ENCODE measurements around the gene GATA2. TPM values are rescaled to one million over a fixed set of nuclear protein-coding genes. Genes with fewer than 3 reads are reported as not detected.

GATA2 gene
- total RNA-seq, 1 experiment from 2014 or later, result 1.8 TPM

DNA sequence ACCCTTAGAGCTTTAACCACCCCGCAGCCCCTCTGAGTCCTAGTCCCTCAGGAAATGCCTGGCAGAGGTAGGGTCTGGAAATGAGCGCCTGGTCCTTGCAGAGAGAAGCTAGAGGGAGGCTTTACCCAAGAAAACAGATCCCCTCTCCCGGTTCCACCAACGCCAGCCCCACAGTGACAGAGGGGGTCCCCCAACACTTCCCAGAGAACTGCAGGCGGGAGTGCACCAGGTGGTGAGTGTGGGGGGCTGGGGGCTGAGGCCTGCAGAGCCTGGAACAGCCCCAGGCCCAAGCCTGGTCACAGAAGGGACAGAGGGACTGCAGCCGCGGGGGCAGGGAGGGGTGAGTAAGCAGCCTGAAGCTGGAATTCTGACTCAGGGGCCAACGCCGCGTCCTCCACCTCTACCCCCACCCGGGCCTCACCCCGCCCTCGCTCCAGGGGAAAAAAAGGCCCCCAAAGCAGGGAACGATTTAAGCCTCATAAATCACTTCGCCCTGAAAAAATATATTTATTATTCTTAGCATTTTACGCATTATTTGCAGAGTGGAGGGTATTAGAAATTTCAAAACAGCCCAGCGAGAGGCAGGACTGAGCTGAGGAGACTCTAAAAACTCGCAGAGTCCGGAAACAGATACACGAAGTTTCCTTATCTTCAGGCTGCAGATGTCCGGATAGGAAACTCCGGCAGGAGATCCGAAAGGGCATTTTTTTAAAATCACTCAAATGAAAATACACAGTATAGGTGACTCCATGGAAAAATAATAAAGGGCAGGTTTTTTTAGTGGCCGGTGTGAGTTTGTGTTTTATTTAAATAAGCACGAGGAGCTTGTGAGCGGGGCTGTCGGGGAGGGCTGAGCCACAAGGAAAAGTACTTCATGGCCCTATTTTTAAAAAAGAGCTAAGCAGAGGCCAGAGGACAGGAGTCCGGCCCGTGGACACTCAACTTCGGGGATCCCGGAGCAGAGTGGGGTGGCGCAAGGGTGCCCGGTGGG is 10.0 kb downstream of the GATA2 start:
- no peak for DNase-seq (ENCODE audit: low read depth, low spot score)
- in situ Hi-C loops (cut with HindIII; ENCODE audit: low pct_unique_long_range_greater_than_20kb, low sequenced_read_pairs), result no loop called here

GRCh38 chr3:128482175-128482574 is 10.8 kb downstream of the GATA2 start:
- DNase-seq (ENCODE audit: low read depth, low spot score), result no peak
- in situ Hi-C loops (cut with HindIII; ENCODE audit: low pct_unique_long_range_greater_than_20kb, low sequenced_read_pairs), result no loop called here

- in situ Hi-C loops (cut with HindIII; ENCODE audit: low pct_unique_long_range_greater_than_20kb, low sequenced_read_pairs), result no loop called here
- no peak for DNase-seq (ENCODE audit: low read depth, low spot score)
Measured at GRCh38 chr3:128481438-128481942, 11.5 kb downstream of the GATA2 start.

DNA sequence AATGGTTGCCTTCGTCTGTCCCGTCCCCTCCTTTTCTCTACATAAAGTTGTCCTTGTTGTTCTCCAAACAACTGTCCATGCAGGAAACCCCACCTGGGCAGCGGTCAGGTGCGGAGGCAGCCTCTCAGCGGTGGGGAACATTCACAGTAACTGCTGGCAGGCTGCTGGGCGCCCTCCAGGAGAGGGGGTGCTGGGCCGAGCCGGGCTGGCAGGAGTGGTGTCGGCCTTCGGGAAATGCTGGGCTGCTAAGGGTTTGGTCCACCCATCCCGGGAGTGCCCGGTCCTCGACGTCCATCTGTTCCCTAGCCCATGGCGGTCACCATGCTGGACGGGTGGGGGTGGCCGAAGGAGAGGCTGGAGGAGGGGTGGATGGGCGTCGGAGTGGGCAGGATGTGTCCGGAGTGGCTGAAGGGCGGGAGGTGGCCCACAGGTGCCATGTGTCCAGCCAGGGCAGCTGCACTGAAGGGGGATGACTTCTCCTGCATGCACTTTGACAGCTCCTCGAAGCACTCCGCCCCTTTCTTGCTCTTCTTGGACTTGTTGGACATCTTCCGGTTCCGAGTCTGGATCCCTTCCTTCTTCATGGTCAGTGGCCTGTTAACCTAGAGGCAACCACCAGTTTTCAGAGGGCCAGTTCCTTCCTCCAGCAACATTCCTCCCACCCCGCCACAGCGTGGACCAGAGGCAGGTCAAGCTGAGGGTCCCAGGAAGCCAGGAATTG is 12.1 kb downstream of the GATA2 start:
- in situ Hi-C loops (cut with HindIII; ENCODE audit: low pct_unique_long_range_greater_than_20kb, low sequenced_read_pairs), result no loop called here
- no peak for DNase-seq (ENCODE audit: low read depth, low spot score)

GRCh38 chr3:128480278-128480677 is 12.7 kb downstream of the GATA2 start:
- in situ Hi-C loops (cut with HindIII; ENCODE audit: low pct_unique_long_range_greater_than_20kb, low sequenced_read_pairs), result no loop called here
- DNase-seq (ENCODE audit: low read depth, low spot score), result no peak

- no peak for DNase-seq (ENCODE audit: low read depth, low spot score)
- in situ Hi-C loops (cut with HindIII; ENCODE audit: low pct_unique_long_range_greater_than_20kb, low sequenced_read_pairs), result no loop called here
Measured at GRCh38 chr3:128479558-128480086, 13.4 kb downstream of the GATA2 start.

DNA sequence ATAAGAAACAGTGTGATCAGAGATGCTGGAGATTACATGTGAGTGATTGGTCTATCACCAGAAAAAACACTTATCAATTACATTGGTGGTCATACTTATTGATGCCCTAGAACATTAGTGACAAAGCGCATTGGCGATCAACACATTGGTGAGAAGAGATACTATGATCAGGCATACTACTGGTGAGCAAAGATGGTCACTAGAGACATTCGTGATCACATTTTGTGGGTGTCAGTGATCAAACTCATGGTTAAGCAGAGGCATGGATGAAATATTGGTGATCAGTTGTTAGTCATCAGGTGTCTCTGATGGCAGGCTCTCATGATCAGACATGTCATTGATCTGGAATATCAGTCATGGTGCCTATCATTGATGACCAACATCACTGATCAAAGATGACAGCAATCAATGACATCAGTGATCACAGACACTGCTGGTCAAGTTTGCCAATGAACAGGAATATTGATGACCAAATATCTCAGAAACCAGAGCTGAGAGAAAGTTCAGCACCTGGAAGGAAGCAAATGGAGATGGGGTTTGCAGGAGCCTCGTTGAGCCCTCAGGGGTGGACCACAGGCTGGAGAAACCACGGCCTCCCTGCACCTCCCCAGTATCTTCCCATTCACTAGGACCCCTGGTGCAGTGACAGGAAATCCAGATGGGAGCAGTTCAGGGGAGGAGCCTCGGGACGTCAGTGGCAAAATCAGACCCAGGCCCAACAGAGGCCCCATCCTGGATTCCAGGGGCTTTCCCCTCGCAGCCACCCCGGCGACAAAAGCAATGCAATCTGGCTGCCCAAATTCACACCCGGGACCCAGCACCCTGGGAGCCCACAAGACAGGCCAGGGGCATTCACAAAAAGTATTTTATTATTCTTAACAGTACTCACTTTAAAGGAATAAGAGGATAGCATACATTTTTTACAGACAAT is 14.2 kb downstream of the GATA2 start:
- in situ Hi-C loops (cut with HindIII; ENCODE audit: low pct_unique_long_range_greater_than_20kb, low sequenced_read_pairs), result no loop called here
- DNase-seq (ENCODE audit: low read depth, low spot score), result no peak

DNA sequence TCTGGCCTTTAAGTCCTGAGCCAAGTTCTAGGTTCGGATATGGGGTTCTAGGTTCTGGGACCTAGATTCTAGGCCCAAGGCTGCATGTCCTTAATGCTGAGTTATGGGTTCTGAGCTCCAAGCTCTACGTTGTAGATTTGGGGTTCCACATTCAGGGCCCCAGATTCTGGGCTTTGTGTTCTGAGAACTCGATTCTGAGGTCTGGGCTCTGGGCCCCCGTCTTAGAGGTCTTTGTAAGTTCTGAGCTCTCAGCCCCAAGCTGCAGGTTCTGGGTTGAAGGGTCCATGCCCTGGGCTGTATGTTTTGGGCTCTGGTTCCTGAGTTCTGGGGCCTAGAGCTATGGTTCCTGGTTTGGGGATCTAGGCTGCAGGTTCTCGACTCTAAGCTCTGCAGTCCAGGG is 16.3 kb downstream of the GATA2 start:
- DNase-seq (ENCODE audit: low read depth, low spot score), result no peak
- in situ Hi-C loops (cut with HindIII; ENCODE audit: low pct_unique_long_range_greater_than_20kb, low sequenced_read_pairs), result no loop called here

- in situ Hi-C loops (cut with HindIII; ENCODE audit: low pct_unique_long_range_greater_than_20kb, low sequenced_read_pairs), result no loop called here
- no peak for DNase-seq (ENCODE audit: low read depth, low spot score)
Measured at GRCh38 chr3:128475355-128475754, 17.6 kb downstream of the GATA2 start.

DNA sequence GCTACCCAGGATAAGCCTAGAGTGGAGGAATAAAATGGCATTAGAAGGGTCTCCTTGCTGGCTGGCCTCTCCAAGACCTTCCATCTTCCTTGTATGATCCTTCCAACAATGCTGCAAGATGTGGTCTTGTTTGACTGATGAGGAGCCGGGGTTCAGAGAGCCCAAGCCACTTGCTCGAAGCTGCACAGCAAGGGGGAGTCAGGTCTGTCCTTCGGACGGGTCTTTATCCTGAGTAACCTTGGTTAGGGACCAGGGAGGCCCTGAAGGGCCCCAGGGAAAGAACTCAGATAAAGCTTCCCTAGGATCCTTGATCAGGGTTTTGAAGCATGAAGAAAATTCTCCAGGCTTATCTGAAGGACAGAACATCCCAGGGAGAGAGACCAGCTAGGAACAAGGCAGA is 19.3 kb downstream of the GATA2 start:
- DNase-seq (ENCODE audit: low read depth, low spot score), result no peak

DNA sequence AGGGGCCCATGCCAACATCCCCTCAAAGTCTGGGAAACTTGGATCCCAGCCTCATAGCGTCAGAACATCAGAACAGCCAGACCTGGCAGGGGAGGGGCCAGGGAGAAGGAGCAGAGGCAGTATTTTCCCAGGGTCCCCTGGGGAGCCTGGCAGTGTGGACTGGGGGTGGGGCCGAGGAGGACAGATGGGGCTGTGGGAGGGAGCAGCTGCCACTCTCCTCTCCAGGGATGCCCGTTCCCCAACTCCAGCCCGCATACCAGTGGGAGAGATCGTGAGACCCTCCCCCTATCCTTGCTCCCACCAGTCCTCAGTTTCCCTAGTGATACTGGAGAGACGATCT is 19.9 kb downstream of the GATA2 start:
- in situ Hi-C loops (cut with HindIII; ENCODE audit: low pct_unique_long_range_greater_than_20kb, low sequenced_read_pairs), result no loop called here
- no peak for DNase-seq (ENCODE audit: low read depth, low spot score)

More for the DNA sequence above, 19.3 kb downstream of the GATA2 start:
- in situ Hi-C loops (cut with HindIII; ENCODE audit: low pct_unique_long_range_greater_than_20kb, low sequenced_read_pairs), result no loop called here

DNA sequence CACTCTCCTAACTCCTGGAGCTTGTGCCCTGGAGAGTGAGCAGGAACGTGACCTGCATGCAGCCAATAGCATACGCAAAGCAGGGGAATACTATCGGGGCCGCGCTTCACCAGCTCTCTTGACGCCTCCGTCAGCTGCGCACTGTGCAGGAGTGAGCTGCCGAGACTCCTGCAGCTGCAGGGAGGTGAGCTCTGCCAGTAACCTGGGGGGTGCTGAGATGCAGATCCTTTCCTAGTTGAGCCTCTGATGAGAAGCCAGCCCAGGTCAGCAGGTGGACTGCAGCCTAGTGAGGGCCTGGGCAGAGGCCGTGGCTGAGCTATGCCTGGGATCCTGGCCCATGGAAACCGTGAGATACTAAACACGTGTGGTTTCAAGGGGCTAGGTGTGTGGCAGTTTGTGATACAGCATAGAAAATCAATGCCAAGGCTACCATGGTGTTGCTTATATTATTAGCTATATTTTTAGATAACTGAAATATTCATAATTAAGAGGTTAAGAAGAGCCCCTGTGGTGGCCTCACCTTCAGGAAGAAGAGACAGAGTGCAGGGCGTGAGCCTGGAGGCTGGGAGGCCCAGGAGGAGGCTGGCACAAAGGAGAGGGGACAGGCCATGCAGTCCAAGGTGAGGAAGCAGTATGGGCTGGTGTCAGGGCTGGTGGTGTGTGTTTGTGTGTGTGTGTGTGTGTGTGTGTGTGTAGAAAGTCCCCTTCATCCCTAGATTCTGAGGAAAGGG is 20.4 kb downstream of the GATA2 start:
- in situ Hi-C loops (cut with HindIII; ENCODE audit: low pct_unique_long_range_greater_than_20kb, low sequenced_read_pairs), result no loop called here
- DNase-seq (ENCODE audit: low read depth, low spot score), result no peak

DNA sequence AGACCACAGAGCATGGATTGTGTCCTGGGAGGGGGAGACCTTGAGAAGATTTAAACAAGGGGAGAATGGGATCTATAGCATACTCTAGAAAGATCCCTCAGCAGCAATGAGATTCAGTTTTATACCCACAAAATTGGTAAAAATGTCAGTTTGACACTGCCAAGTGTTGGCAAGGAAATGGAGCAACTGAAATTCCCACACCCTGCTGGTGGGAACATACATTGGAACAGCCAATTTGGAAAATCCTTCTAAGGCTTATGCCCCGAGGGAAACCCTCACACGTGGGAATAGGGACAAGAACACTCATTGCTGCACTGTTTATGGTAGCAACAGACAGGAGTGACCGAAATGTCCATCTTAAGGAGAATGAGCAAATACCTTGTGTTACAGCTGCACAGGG is 21.3 kb downstream of the GATA2 start:
- no peak for DNase-seq (ENCODE audit: low read depth, low spot score)
- in situ Hi-C loops (cut with HindIII; ENCODE audit: low pct_unique_long_range_greater_than_20kb, low sequenced_read_pairs), result no loop called here

DNA sequence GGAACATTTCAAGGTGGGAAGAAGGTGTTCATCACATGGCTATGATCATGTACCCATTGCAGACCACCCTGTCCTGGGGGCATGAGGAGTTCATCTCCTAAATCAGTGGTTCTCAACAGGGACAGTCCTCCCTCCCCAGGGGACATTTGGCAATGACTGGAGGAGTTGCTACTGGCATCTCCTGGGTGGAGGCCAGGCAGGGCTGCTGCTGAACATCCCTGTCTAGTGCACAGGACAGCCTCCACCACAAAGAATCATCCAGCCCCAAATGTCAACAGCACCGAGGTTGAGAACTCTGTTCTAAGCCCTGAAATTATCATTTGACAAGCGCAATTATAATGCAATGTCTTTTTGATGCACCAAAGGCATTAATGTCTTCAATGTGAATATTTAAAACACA is 21.9 kb downstream of the GATA2 start:
- DNase-seq (ENCODE audit: low read depth, low spot score), result no peak
- in situ Hi-C loops (cut with HindIII; ENCODE audit: low pct_unique_long_range_greater_than_20kb, low sequenced_read_pairs), result no loop called here

DNA sequence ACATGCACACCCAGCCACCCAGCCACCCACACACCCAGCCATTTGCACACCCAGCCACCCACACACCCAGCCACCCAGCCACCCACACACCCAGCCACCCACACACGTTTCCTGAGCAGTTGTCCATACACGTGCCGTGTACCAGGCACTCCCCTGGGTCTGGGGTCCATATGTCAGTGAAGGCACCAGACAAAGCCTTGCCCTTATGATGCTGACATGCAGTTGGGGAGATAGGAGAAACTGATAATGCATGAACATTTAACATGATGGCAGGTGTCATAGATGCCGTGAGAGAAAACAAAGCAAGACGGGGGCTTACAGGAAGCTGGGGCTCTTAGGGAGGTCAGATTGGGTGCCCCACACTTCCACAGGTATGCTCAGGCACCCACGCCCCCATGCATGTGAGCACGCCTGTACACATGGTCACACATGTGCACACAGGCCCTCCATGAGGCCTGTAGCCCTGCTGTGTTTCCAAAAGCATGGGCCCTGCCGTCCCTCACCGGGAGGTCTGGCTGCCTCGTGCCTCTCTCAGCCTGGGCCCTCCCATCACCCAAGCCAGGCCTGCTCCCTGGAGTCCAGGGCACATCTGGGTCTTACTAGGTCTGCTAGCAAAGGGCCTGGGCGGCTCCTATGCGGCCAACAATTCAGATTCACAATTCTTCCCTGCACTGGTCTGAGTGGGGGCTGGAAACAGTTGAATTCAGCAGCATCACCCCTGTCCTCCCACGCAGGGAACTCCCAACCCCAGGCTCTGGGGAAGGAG is 22.7 kb downstream of the GATA2 start:
- DNase-seq (ENCODE audit: low read depth, low spot score), result no peak
- in situ Hi-C loops (cut with HindIII; ENCODE audit: low pct_unique_long_range_greater_than_20kb, low sequenced_read_pairs), result no loop called here

GRCh38 chr3:128469556-128469955 is 23.4 kb downstream of the GATA2 start:
- no peak for DNase-seq (ENCODE audit: low read depth, low spot score)
- in situ Hi-C loops (cut with HindIII; ENCODE audit: low pct_unique_long_range_greater_than_20kb, low sequenced_read_pairs), result no loop called here

Measured in SK-MEL-5 (cell line).